OCI-LY3 (cell line): Measurements from ENCODE around the gene TPRG1.

Experiments used
- H2AFZ ChIP-seq: fragments of 200-600, 300-600 bp; shearing (Covaris generic); 2 replicates; pipeline ENCODE4 v1.6.0; 2014; ENCODE audit warnings: antibody characterized with exemption, low read depth, low read length
- H3K27ac ChIP-seq: fragments of 200-600, 300-600 bp; sonication (generic); 2 replicates; pipeline ENCODE4 v1.5.1; 2014; ENCODE audit warnings: mild to moderate bottlenecking, low read length, moderate library complexity, mixed read lengths
- H3K27me3 ChIP-seq: fragments of 200-600, 300-600 bp; sonication (generic); 2 replicates; pipeline ENCODE4 v1.6.1; 2014; ENCODE audit warnings: low read depth, low read length, mixed read lengths
- H3K36me3 ChIP-seq: fragments of 200-600, 300-600 bp; sonication (generic); replicated peaks from 2 replicates; pipeline ENCODE3; 2014; ENCODE audit warnings: low read depth, low read length, mixed read lengths
- H3K4me1 ChIP-seq: fragments of 300-600, 200-600 bp; sonication (generic); 2 replicates; pipeline ENCODE4 v1.6.1; 2014; ENCODE audit warnings: low read length, mixed read lengths
- H3K4me2 ChIP-seq: fragments of 200-600, 300-600 bp; sonication (generic); 2 replicates; pipeline ENCODE4 v1.6.1; 2014; ENCODE audit warnings: low read length, mixed read lengths
- H3K4me3 ChIP-seq: fragments of 300-600, 200-600 bp; sonication (generic); 2 replicates; pipeline ENCODE4 v1.5.1; 2014; ENCODE audit warnings: antibody characterized with exemption, mild to moderate bottlenecking, low read length, moderate library complexity
- H3K79me2 ChIP-seq: fragments of 300-600, 200-600 bp; shearing (Covaris generic); 2 replicates; pipeline ENCODE4 v1.6.1; 2014; ENCODE audit warnings: mild to moderate bottlenecking, low read length, mixed read lengths
- H3K9ac ChIP-seq: fragments of 300-600, 200-600 bp; shearing (Covaris generic); 2 replicates; pipeline ENCODE4 v1.6.0; 2014; ENCODE audit warnings: mild to moderate bottlenecking, low read length, moderate library complexity
- H3K9me3 ChIP-seq: fragments of 200-600, 300-600 bp; shearing (Covaris generic); 2 replicates; pipeline ENCODE4 v1.6.1; 2014; ENCODE audit warnings: low read length, mixed read lengths; ENCODE audit not compliant: insufficient read depth
- H4K20me1 ChIP-seq: fragments of 200-600, 300-600 bp; sonication (generic); 2 replicates; pipeline ENCODE4 v1.6.1; 2016; ENCODE audit warnings: low read length, mixed read lengths; ENCODE audit not compliant: insufficient read depth
- CTCF ChIP-seq: fragments of 200-600, 300-600 bp; sonication (generic); IDR thresholded peaks from 2 replicates; pipeline ENCODE4 v1.5.1; 2014; ENCODE audit warnings: antibody characterized with exemption, low read length, low read depth
- EZH2phosphoT487 ChIP-seq: fragments of 200-600 bp; shearing (Covaris generic); IDR thresholded peaks from 2 replicates; pipeline ENCODE4 v1.6.1; 2018; ENCODE audit warnings: antibody characterized with exemption, mixed run types, low read depth

The TPRG1 gene

GRCh38 chr3:189272500-189273119 lies 100.8 kb downstream of the TPRG1 start:
- peak; percentile 96 for TF ChIP-seq CTCF
- no peak for TF ChIP-seq EZH2phosphoT487
- Histone ChIP-seq H3K4me1 (peaks cover 45% of the 10 kb centered on the region), H2AFZ (no peak overlapping the region), H3K9me3 (no peaks in the 10 kb centered on the region), H3K9ac (0 out of 2 replicates have a peak overlapping the region, but pooled peaks have one; percentile 3), H3K4me3 (no peak overlapping the region), H3K79me2 (no peaks in the 10 kb centered on the region), H3K36me3 (no peaks in the 10 kb centered on the region), H4K20me1 (no peaks in the 10 kb centered on the region), H3K4me2 (peak overlapping the region; percentile 51), H3K27me3 (peaks cover 16% of the 10 kb centered on the region; the same call in 1 of the 2 replicates), H3K27ac (no peak overlapping the region)

- peaks cover 54% of the 10 kb centered on the region for H3K4me1 ChIP-seq
- H3K36me3 ChIP-seq: no peaks in the 10 kb centered on the region
- H3K27ac ChIP-seq: no peak overlapping the region
- no peak overlapping the region for H3K4me2 ChIP-seq
- no peak for TF ChIP-seq CTCF
- TF ChIP-seq EZH2phosphoT487: no peak
- H2AFZ ChIP-seq: no peak overlapping the region
- H3K9ac ChIP-seq: no peak overlapping the region
- H4K20me1 ChIP-seq: no peaks in the 10 kb centered on the region
- no peak overlapping the region for H3K4me3 ChIP-seq
- no peaks in the 10 kb centered on the region for H3K79me2 ChIP-seq
- peaks cover 16% of the 10 kb centered on the region; the same call in 1 of the 2 replicates for H3K27me3 ChIP-seq
- no peaks in the 10 kb centered on the region for H3K9me3 ChIP-seq
Observed at GRCh38 chr3:189273736-189274135, 102.0 kb downstream of the TPRG1 start.

GRCh38 chr3:189275182-189275581 lies 103.4 kb downstream of the TPRG1 start:
- H3K27ac ChIP-seq: no peak overlapping the region
- no peak overlapping the region for H2AFZ ChIP-seq
- peaks cover 54% of the 10 kb centered on the region for H3K4me1 ChIP-seq
- H3K4me2 ChIP-seq: no peak overlapping the region
- H4K20me1 ChIP-seq: no peaks in the 10 kb centered on the region
- H3K79me2 ChIP-seq: no peaks in the 10 kb centered on the region
- H3K4me3 ChIP-seq: no peak overlapping the region
- TF ChIP-seq CTCF (no peak), EZH2phosphoT487 (no peak)
- peaks cover 11% of the 10 kb centered on the region; the same call in 1 of the 2 replicates for H3K27me3 ChIP-seq
- no peaks in the 10 kb centered on the region for H3K36me3 ChIP-seq
- H3K9me3 ChIP-seq: no peaks in the 10 kb centered on the region
- no peak overlapping the region for H3K9ac ChIP-seq

- no peak overlapping the region for H3K27ac ChIP-seq
- TF ChIP-seq EZH2phosphoT487 (no peak), CTCF (no peak)
- H3K79me2 ChIP-seq: no peaks in the 10 kb centered on the region
- H3K27me3 ChIP-seq: peaks cover 11% of the 10 kb centered on the region; the same call in 1 of the 2 replicates
- no peak overlapping the region for H2AFZ ChIP-seq
- no peak overlapping the region for H3K9ac ChIP-seq
- H3K4me2 ChIP-seq: peak overlapping the region; percentile 71
- H3K36me3 ChIP-seq: no peaks in the 10 kb centered on the region
- no peaks in the 10 kb centered on the region for H4K20me1 ChIP-seq
- peak overlapping the region; percentile 50 for H3K4me3 ChIP-seq
- peaks cover 54% of the 10 kb centered on the region for H3K4me1 ChIP-seq
- no peaks in the 10 kb centered on the region for H3K9me3 ChIP-seq
Observed at GRCh38 chr3:189275852-189276251, 104.1 kb downstream of the TPRG1 start.
